ENCODE data around the gene CNRIP1.
A peak's percentile ranks its signal among the peaks of the same experiment; 100 is the strongest.

The CNRIP1 gene

GRCh38 chr2:68293755-68294154 lies 26.0 kb downstream of the CNRIP1 start:
- TF ChIP-seq, protein P1, sequence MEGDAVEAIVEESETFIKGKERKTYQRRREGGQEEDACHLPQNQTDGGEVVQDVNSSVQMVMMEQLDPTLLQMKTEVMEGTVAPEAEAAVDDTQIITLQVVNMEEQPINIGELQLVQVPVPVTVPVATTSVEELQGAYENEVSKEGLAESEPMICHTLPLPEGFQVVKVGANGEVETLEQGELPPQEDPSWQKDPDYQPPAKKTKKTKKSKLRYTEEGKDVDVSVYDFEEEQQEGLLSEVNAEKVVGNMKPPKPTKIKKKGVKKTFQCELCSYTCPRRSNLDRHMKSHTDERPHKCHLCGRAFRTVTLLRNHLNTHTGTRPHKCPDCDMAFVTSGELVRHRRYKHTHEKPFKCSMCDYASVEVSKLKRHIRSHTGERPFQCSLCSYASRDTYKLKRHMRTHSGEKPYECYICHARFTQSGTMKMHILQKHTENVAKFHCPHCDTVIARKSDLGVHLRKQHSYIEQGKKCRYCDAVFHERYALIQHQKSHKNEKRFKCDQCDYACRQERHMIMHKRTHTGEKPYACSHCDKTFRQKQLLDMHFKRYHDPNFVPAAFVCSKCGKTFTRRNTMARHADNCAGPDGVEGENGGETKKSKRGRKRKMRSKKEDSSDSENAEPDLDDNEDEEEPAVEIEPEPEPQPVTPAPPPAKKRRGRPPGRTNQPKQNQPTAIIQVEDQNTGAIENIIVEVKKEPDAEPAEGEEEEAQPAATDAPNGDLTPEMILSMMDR (IDR thresholded peaks at IDR 0.05; ENCODE audit: insufficient read depth, low read depth, low read length, missing control alignments), result no peak
- no peak for DNase-seq (ENCODE audit: low read depth)
- H3K4me3 ChIP-seq (ENCODE audit: low read depth, low read length), result no peak overlapping the region

- TF ChIP-seq, protein P1 (IDR thresholded peaks at IDR 0.05; ENCODE audit: insufficient read depth, low read depth, low read length, missing control alignments), result no peak
- no peak for DNase-seq (ENCODE audit: low read depth)
These were observed 26.7 kb downstream of the CNRIP1 start for GRCh38 chr2:68293024-68293423.

GRCh38 chr2:68292108-68292710 lies 27.5 kb downstream of the CNRIP1 start:
- peak; percentile 63 for DNase-seq (ENCODE audit: low read depth)
- TF ChIP-seq, protein P1 (IDR thresholded peaks at IDR 0.05; ENCODE audit: insufficient read depth, low read depth, low read length, missing control alignments), result peak; percentile 82
- no peak overlapping the region for H3K4me3 ChIP-seq (ENCODE audit: low read depth, low read length)

More at GRCh38 chr2:68293024-68293423, 26.7 kb downstream of the CNRIP1 start:
- H3K4me3 ChIP-seq (ENCODE audit: low read depth, low read length), result no peak overlapping the region

DNA sequence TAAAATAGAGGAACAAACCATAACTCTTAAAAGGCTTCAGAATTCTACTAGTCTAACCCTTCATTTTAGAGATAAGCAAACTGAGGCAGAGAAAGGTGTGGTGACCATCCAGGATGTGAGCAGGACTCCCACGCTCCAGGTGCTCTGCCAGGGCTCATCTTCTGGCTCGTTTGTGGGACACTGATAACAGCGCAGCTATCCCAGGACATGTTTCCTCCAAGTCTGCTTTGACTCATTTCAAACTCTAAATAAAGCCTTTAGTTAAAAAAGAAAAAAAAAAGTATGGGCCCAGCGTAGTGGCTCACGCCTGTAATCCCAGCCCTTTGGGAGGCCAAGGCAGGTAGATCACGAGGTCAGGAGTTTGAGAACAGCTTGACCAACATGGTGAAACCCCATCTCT lies 28.4 kb downstream of the CNRIP1 start:
- TF ChIP-seq, protein P1 (IDR thresholded peaks at IDR 0.05; ENCODE audit: insufficient read depth, low read depth, low read length, missing control alignments), result no peak
- DNase-seq (ENCODE audit: low read depth), result no peak
- H3K4me3 ChIP-seq (ENCODE audit: low read depth, low read length), result no peak overlapping the region

- H3K4me3 ChIP-seq (ENCODE audit: low read depth, low read length), result no peak overlapping the region
- TF ChIP-seq, protein P1 (IDR thresholded peaks at IDR 0.05; ENCODE audit: insufficient read depth, low read depth, low read length, missing control alignments), result no peak
- no peak for DNase-seq (ENCODE audit: low read depth)
These were observed 28.8 kb downstream of the CNRIP1 start for GRCh38 chr2:68290901-68291300.

- no peak for DNase-seq (ENCODE audit: low read depth)
- no peak overlapping the region for H3K4me3 ChIP-seq (ENCODE audit: low read depth, low read length)
- TF ChIP-seq, protein P1 (IDR thresholded peaks at IDR 0.05; ENCODE audit: insufficient read depth, low read depth, low read length, missing control alignments), result no peak
These were observed 31.9 kb downstream of the CNRIP1 start for GRCh38 chr2:68287580-68288441.
